DOHH2 (cell line): ENCODE data around the gene RXRA.

Experiments
- CTCF ChIP-seq: fragments of 200-600 bp; sonication (generic); IDR thresholded peaks from one replicate; pipeline ENCODE4 v1.5.1; 2014; ENCODE audit warnings: antibody characterized with exemption, mild to moderate bottlenecking, low read depth, low read length; ENCODE audit not compliant: poor library complexity, severe bottlenecking
- EZH2phosphoT487 ChIP-seq: fragments of 200-600 bp; sonication (generic); IDR thresholded peaks from 2 replicates; pipeline ENCODE4 v1.6.1; 2017; ENCODE audit warnings: borderline replicate concordance, mild to moderate bottlenecking, antibody characterized with exemption, low read length, moderate library complexity, mixed read lengths

- TF ChIP-seq CTCF (no peak), EZH2phosphoT487 (no peak)
Observed at GRCh38 chr9:134413890-134414623, 87.8 kb downstream of the RXRA start.
